A549 (cell line): ENCODE results near the gene THAP3. TPM values are rescaled to one million over a fixed set of nuclear protein-coding genes. Genes with fewer than 3 reads are reported as not detected.

ENCODE experiments used
- ATAC-seq, 2 experiments: fragments of 200-7000 bp in 1 of 2; fragments of >200 bp in 1 of 2; cut with Nextera tagmentation in 1 of 2; cut with Tn5 transposase in 1 of 2; 3 replicates each; pipeline versions ENCODE4 v1.8.0 to v1.9.1; 2018 to 2020; ENCODE audit warnings: mild to moderate bottlenecking in 1 of 2, moderate library complexity in 1 of 2
- CTCF ChIA-PET: fragments of 300-600 bp; sonication (Branson Sonifier 250); formaldehyde crosslinking; extraction: SDS; loops from one replicate; lab custom pipeline; 2021; ENCODE audit warnings: antibody characterized with exemption, inconsistent platforms; lab: Yijun Ruan, JAX
- POLR2A ChIA-PET: fragments of 350-600 bp; formaldehyde crosslinking; extraction: SDS; loops from one replicate; lab custom pipeline; 2021; ENCODE audit warnings: antibody characterized with exemption, inconsistent platforms; lab: Yijun Ruan, JAX
- DNase-seq, 2 experiments: peaks; one replicate each; pipeline versions ENCODE4 v3.0.0 to v3.0.0-alpha.2; 2011 to 2016; ENCODE audit warnings: low read depth in 1 of 2, low spot score in 1 of 2
- FAIRE-seq: peaks from 2 replicates; lab custom pipeline; 2011; peaks lifted over from hg19 to GRCh38; lab: Jason Lieb, UNC
- H3K27ac ChIP-seq, 2 experiments: fragments of >200 bp; sonication (Bioruptor Twin); formaldehyde crosslinking; 3 replicates each; pipeline ENCODE4 v1.5.1; 2016 to 2017
- H3K4me1 ChIP-seq: fragments of >200 bp; sonication (Bioruptor Twin); formaldehyde crosslinking; 3 replicates; pipeline ENCODE4 v1.6.1; 2016
- H3K4me2 ChIP-seq: fragments of >200 bp; sonication (Bioruptor Twin); formaldehyde crosslinking; 3 replicates; pipeline ENCODE4 v1.6.1; 2016
- H3K4me3 ChIP-seq: fragments of >200 bp; sonication (Bioruptor Twin); formaldehyde crosslinking; 3 replicates; pipeline ENCODE4 v1.5.1; 2016
- H3K9me3 ChIP-seq: fragments of >200 bp; sonication (Bioruptor Twin); formaldehyde crosslinking; 3 replicates; pipeline ENCODE4 v1.6.1; 2016
- CBX2 ChIP-seq: fragments of 200-600 bp; sonication (generic); IDR thresholded peaks from 2 replicates; pipeline ENCODE4 v1.6.1; 2016; ENCODE audit warnings: low read depth, mild to moderate bottlenecking, borderline replicate concordance
- CBX8 ChIP-seq: fragments of 200-600 bp; sonication (generic); IDR thresholded peaks from 2 replicates; pipeline ENCODE4 v1.6.1; 2016
- E2F6 ChIP-seq: IDR thresholded peaks from 2 replicates; pipeline ENCODE4 v1.6.1; 2012; ENCODE audit warnings: low read depth, borderline replicate concordance
- EHMT2 ChIP-seq: fragments of 200-600 bp; sonication (generic); IDR thresholded peaks from 2 replicates; pipeline ENCODE4 v1.6.1; 2016; ENCODE audit warnings: antibody characterized with exemption, low read depth, mild to moderate bottlenecking, moderate library complexity
- ESRRA ChIP-seq: fragments of 150-350 bp; IDR thresholded peaks from 2 replicates; pipeline ENCODE4 v1.6.1; 2014; ENCODE audit warnings: mild to moderate bottlenecking, low read length, borderline replicate concordance
- GATA3 ChIP-seq: IDR thresholded peaks from 2 replicates; pipeline ENCODE4 v1.6.1; 2012; ENCODE audit warnings: borderline replicate concordance
- HDAC2 ChIP-seq: fragments of 200-600 bp; sonication (generic); IDR thresholded peaks from 2 replicates; pipeline ENCODE4 v1.6.1; 2016
- HEYL ChIP-seq: fragments of 250-450 bp; sonication (Bioruptor Pico); IDR thresholded peaks from 2 replicates; pipeline ENCODE4 v1.8.0; 2021; ENCODE audit warnings: mild to moderate bottlenecking, moderate library complexity
- HOXB13 ChIP-seq: fragments of 250-450 bp; sonication (Bioruptor Pico); IDR thresholded peaks from 2 replicates; pipeline ENCODE4 v1.5.0; 2020; ENCODE audit warnings: low read depth, mild to moderate bottlenecking, moderate library complexity
- HOXB5 ChIP-seq: fragments of 250-450 bp; sonication (Bioruptor Pico); IDR thresholded peaks from 2 replicates; pipeline ENCODE4 v1.5.0; 2020; ENCODE audit warnings: mild to moderate bottlenecking, moderate library complexity
- JUN ChIP-seq, 2 experiments: fragments of >200 bp; sonication (Bioruptor Twin); formaldehyde crosslinking; IDR thresholded peaks; 2 replicates in 1 of 2; 3 replicates in 1 of 2; pipeline ENCODE4 v1.6.1; 2016 to 2017
- JUNB ChIP-seq: fragments of >200 bp; sonication (Bioruptor Twin); formaldehyde crosslinking; IDR thresholded peaks from 2 replicates; pipeline ENCODE4 v1.6.1; 2016
- KDM1A ChIP-seq: fragments of 200-600 bp; sonication (generic); IDR thresholded peaks from 2 replicates; pipeline ENCODE4 v1.6.1; 2016; ENCODE audit warnings: low read depth, mild to moderate bottlenecking
- KDM5A ChIP-seq: fragments of 200-600 bp; sonication (generic); IDR thresholded peaks from 2 replicates; pipeline ENCODE4 v1.6.1; 2016; ENCODE audit warnings: antibody characterized with exemption, mild to moderate bottlenecking
- MAFK ChIP-seq: fragments of 450-650 bp; IDR thresholded peaks from 2 replicates; pipeline ENCODE4 v1.6.1; 2014; ENCODE audit not compliant: partially characterized antibody
- MAX ChIP-seq: IDR thresholded peaks from 2 replicates; pipeline ENCODE4 v1.6.1; 2012
- MYC ChIP-seq: IDR thresholded peaks from 2 replicates; pipeline ENCODE4 v1.6.1; 2012; ENCODE audit warnings: mild to moderate bottlenecking, inconsistent platforms, low read length, improper control_type of control experiment, borderline replicate concordance
- NFE2L2 ChIP-seq: fragments of 150-350 bp; conservative IDR thresholded peaks from 2 replicates; pipeline ENCODE4 v1.6.1; 2014; ENCODE audit warnings: low read length
- NR3C1 ChIP-seq: fragments of >200 bp; sonication (Bioruptor Twin); formaldehyde crosslinking; IDR thresholded peaks from 3 replicates; pipeline ENCODE4 v1.6.1; 2017
- PBX3 ChIP-seq: IDR thresholded peaks from 2 replicates; pipeline ENCODE4 v1.6.1; 2012
- PHF8 ChIP-seq: fragments of 200-600 bp; sonication (generic); IDR thresholded peaks from 2 replicates; pipeline ENCODE4 v1.6.1; 2016; ENCODE audit warnings: low read depth, mild to moderate bottlenecking, antibody characterized with exemption, moderate library complexity, borderline replicate concordance
- POLR2AphosphoS2 ChIP-seq: conservative IDR thresholded peaks from 2 replicates; pipeline ENCODE4 v1.6.1; 2012; ENCODE audit warnings: low read length, improper control_type of control experiment, inconsistent platforms
- RAD21 ChIP-seq, 2 experiments: fragments of >200 bp in 1 of 2; sonication (Bioruptor Twin) in 1 of 2; formaldehyde crosslinking in 1 of 2; IDR thresholded peaks in 1 of 2; conservative IDR thresholded peaks in 1 of 2; 2 replicates in 1 of 2; 3 replicates in 1 of 2; pipeline ENCODE4 v1.6.1; 2012 to 2018; ENCODE audit warnings: inconsistent platforms in 1 of 2
- RCOR1 ChIP-seq: fragments of 150-350 bp; IDR thresholded peaks from 2 replicates; pipeline ENCODE4 v1.6.1; 2014; ENCODE audit warnings: antibody characterized with exemption, low read length, low read depth
- RFX5 ChIP-seq: fragments of 450-650 bp; IDR thresholded peaks from 2 replicates; pipeline ENCODE4 v1.7.1; 2014; ENCODE audit warnings: antibody characterized with exemption, mild to moderate bottlenecking, moderate library complexity
- ZC3H11A ChIP-seq: fragments of 450-650 bp; IDR thresholded peaks from 2 replicates; pipeline ENCODE4 v1.6.1; 2014; ENCODE audit warnings: antibody characterized with exemption, mild to moderate bottlenecking
- WGBS: methylation state at CpG from one replicate; pipeline ENCODE4 v1.1.6; 2017; ENCODE audit errors: missing lambda C conversion rate; 5-methylcytosine and 5-hydroxymethylcytosine counted together
- polyA plus RNA-seq, 4 experiments: library from polyadenylated mRNA; depleted of rRNA in 3 of 4; stranded (reverse); fragments of >200 nt; fragmentation: RNase III in 1 of 4; extraction: RNeasy Plus Mini Kit Qiagen cat#74134 plus additional on column Dnase treatment in 1 of 4; gene quantifications; 2 replicates in 3 of 4; 3 replicates in 1 of 4; pipeline ENCODE4 v1.2.3, GENCODE V29; 2011 to 2017
- TF ChIP-seq, protein P1 (sequence below): fragments of 250-450 bp; sonication (Bioruptor Pico); IDR thresholded peaks from 2 replicates; pipeline ENCODE4 v1.5.0; 2020; ENCODE audit warnings: low read depth, mild to moderate bottlenecking, moderate library complexity

Gene THAP3
- polyA plus RNA-seq, 2 of the 4 experiments (the other 2 are of a cell fraction), result 6.5 to 12.0 TPM

DNA sequence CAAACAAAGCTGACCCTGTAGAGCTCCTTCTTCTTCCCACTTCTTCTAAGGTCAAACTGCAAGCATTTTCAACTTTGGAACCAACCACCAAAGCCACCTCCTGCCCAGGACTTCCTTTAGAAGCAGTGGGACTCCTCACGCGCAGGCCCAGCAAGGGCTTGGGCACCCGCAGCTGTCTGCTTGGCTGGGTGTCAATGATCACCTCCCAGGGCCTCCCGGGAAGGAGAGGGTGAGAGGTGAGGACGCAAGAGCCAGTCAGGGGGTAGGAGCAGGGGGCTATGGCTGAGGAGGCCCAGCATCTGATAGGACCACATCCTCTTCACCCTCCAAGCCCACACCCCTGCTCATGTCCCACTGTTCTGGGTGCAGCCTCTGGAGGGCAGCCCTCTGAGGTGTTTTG lies 32.2 kb upstream of the THAP3 start:
- DNase-seq (no peak), FAIRE-seq (no peak), ATAC-seq (no peak)
- WGBS, result 58% methylated on average over 5 of the region's 5 CpGs
- H3K4me3 ChIP-seq, result no peak overlapping the region
- H3K9me3 ChIP-seq, result no peaks in the 10 kb centered on the region
- TF ChIP-seq MYC (no peak), GATA3 (no peak), MAX (no peak), CBX2 (no peak)
- CTCF ChIA-PET, result interaction anchor here (1.0 kb wide), 1 partner anchor 38 kb away, joined by 3 read pairs; the partner anchor contains the start of gene NOL9
- no peaks in the 10 kb centered on the region for H3K4me1 ChIP-seq
- H3K4me2 ChIP-seq, result no peak overlapping the region
- POLR2A ChIA-PET, result no interaction called here
- no peak overlapping the region for H3K27ac ChIP-seq

- H3K4me1 ChIP-seq, result no peaks in the 10 kb centered on the region
- no peak overlapping the region for H3K27ac ChIP-seq
- TF ChIP-seq RCOR1 (no peak), NR3C1 (no peak), ESRRA (no peak), KDM1A (no peak), PBX3 (no peak), JUNB (no peak), JUN (IDR thresholded peaks at IDR 0.05) (no peak), ZC3H11A (no peak), HOXB13 (no peak), EHMT2 (no peak), HEYL (CRISPR knock-in tag) (no peak), PHF8 (no peak), KDM5A (no peak), RFX5 (no peak), E2F6 (no peak), POLR2AphosphoS2 (no peak)
- ChIA-PET POLR2A (no interaction called here), CTCF (interaction anchor here (1.0 kb wide), 2 partner anchors 39 to 48 kb away, joined by 3 read pairs; partner anchors contain the start of gene NOL9)
- no peaks in the 10 kb centered on the region for H3K9me3 ChIP-seq
- no peak overlapping the region for H3K4me2 ChIP-seq
- H3K4me3 ChIP-seq, result no peak overlapping the region
- ATAC-seq (no peak), DNase-seq (no peak), FAIRE-seq (no peak)
- 93% methylated on average over 20 of the region's 38 CpGs for WGBS
Measured at GRCh38 chr1:6592865-6593593, 31.6 kb upstream of the THAP3 start.

- Histone ChIP-seq H3K4me1 (no peaks in the 10 kb centered on the region), H3K9me3 (no peaks in the 10 kb centered on the region), H3K27ac (no peak overlapping the region), H3K4me2 (no peak overlapping the region), H3K4me3 (no peak overlapping the region)
- DNase-seq (no peak), ATAC-seq (no peak), FAIRE-seq (no peak)
- WGBS, result 93% methylated on average over 11 of the region's 15 CpGs
- ChIA-PET CTCF (interaction anchor here (1.0 to 1.2 kb wide), 2 partner anchors 39 to 47 kb away, joined by 3 read pairs; partner anchors contain the start of gene NOL9), POLR2A (no interaction called here)
- TF ChIP-seq MAFK (no peak), EHMT2 (no peak), RAD21 (conservative IDR thresholded peaks at IDR 0.05 in 1 of 2, IDR thresholded peaks at IDR 0.05 in 1 of 2) (no peak), JUN (IDR thresholded peaks at IDR 0.05) (no peak), NFE2L2 (no peak), PHF8 (no peak), POLR2AphosphoS2 (no peak), CBX8 (no peak), E2F6 (no peak), HDAC2 (no peak), PBX3 (no peak), ZC3H11A (no peak), HOXB5 (CRISPR knock-in tag) (no peak), MYC (no peak)
- TF ChIP-seq, protein P1, sequence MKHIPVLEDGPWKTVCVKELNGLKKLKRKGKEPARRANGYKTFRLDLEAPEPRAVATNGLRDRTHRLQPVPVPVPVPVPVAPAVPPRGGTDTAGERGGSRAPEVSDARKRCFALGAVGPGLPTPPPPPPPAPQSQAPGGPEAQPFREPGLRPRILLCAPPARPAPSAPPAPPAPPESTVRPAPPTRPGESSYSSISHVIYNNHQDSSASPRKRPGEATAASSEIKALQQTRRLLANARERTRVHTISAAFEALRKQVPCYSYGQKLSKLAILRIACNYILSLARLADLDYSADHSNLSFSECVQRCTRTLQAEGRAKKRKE, result no peak
Measured at GRCh38 chr1:6593810-6594209, 30.9 kb upstream of the THAP3 start.
